OCI-LY7 (cell line): ENCODE measurements around the gene TMEM158.

ENCODE experiments used
- CTCF ChIP-seq: fragments of 200-600 bp; sonication (generic); conservative IDR thresholded peaks from 2 replicates; pipeline ENCODE4 v1.5.1; 2014; ENCODE audit warnings: mild to moderate bottlenecking, antibody characterized with exemption, low read length, moderate library complexity, mixed read lengths
- EZH2phosphoT487 ChIP-seq: fragments of 200-600 bp; sonication (generic); IDR thresholded peaks from 2 replicates; pipeline ENCODE4 v1.6.1; 2018; ENCODE audit warnings: low read depth, borderline replicate concordance, mild to moderate bottlenecking, mixed run types, antibody characterized with exemption, low read length, moderate library complexity, mixed read lengths

GRCh38 chr3:45253316-45253715 lies 27.2 kb upstream of the TMEM158 start:
- no peak for TF ChIP-seq CTCF
- no peak for TF ChIP-seq EZH2phosphoT487
